NCI-H1105 (cell line): ENCODE data around the gene SMC1A.
"Not testable (repeated sequence)": the region's sequence is repeated elsewhere in the genome, so short reads cannot be mapped to it uniquely, and the experiment has no call there.

Source experiments
- DNase-seq: peaks from one replicate; lab custom pipeline; 2025; lab: John Stamatoyannopoulos, UW

Gene SMC1A

DNA sequence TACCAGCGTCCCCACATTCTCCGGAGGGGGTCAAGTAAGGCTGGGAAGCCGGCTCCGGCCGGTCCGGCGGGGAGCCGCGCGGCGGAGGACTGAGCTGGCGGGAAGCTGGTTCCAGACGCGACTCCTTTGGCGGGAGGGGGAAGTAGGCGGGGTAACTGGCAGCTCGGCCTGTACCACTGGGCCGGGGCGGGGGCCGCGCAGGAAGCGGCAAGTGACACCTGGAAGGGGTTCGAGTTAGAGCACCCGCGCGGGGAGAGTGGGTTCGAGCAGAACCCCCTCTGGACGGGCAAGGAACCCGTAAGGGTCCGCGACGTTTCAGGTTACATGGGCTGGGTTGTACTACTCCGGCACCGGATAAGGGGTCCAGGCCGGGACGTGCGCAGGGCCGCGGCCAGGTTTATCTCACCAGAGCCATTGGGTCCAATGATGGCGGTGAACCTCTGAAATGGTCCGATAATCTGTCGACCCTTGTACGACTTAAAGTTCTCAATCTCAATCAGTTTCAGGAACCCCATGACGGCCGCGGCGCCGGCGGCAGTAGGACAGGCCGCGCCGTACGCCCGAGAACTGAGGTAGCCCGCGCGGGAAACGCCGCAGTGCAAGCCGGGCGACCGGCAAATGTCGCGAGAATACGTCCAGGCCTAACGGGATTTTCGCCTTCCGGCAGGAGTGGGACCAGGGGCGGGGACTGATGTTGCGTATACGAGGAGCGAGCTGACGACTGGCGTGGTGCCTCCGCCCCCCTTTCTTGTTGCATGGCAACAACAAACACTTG lies at the start of gene SMC1A:
SMC1A (minus strand) TSS at position 569 of the 775 bp plus-strand sequence; CDS start at position 515, 54 bp downstream.
- DNase-seq, result peak; percentile 89

DNA sequence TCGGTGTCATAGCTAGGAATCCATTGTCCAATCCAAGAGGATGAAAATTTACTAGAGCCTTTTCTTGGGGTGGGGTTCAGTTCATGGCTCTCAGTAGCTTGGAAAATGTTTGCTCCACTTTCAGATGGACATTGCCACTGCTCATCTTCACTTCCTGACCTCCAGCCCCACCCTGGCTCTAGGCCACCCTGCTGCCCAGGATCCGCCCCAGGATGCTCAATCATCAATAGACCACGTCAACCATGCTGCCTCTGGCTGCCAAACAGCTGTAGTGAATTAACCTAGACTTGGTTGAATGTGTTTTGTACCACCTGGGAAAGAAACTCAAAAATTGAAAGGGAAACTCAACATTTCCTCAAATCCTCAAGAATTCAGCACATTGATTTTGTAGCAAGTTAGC lies 48.9 kb upstream of the SMC1A start:
- no peak for DNase-seq

DNA sequence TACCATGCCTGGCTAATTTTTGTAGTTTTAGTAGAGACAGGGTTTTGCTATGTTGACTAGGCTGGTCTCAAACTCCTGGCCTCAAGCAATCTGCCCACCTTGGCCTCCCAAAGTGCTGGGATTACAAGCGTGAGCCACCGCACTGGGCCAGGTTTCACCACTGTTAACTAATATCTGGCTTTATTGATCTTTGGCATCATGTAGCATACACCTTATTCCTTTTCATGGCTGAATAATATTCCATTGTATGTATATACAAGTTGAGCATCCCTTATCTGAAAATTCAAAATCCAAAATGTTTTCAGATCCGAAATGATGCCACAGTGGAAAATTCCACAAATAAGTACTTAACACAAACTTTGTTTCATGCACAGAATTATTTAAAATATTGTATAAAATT lies 46.2 kb upstream of the SMC1A start:
- not testable (repeated sequence) for DNase-seq

DNA sequence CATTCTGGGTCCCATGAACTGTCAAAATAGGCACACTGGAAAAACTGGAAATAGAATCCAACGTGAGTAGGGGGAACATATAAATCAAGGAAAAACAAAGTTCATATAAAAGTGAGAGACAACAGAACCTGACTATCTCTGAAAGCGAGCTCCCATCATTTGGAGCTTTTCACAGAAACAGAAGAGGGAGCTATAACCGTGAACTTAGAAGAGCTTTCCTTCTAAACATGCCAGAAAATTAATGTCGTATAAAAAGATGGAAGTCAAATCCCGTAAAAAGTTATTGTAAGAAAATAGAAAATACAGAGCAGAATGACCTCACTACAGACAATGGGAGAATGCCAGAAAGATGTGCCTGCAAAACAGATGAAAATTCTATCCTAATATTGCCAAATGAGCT lies 35.6 kb upstream of the SMC1A start:
- DNase-seq, result no peak

DNA sequence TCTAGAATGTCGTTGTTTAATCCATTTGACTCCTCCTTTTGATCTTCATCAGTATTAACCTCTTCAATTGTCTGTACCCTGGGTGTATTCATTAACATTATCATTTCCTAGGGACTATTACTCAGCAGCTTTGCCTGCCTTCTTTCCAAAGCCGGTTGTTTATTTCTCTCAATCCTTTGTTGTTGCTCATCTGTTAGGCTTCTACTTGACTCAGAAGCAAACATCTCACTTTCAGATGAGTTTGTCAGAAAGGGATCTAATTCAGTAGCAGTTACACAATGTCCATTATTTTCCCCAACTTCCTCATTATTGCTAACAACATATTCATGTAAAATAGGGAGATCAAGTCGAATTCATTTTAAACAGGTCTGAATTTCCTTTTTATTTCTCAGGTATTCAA lies 33.8 kb upstream of the SMC1A start:
- no peak for DNase-seq

DNA sequence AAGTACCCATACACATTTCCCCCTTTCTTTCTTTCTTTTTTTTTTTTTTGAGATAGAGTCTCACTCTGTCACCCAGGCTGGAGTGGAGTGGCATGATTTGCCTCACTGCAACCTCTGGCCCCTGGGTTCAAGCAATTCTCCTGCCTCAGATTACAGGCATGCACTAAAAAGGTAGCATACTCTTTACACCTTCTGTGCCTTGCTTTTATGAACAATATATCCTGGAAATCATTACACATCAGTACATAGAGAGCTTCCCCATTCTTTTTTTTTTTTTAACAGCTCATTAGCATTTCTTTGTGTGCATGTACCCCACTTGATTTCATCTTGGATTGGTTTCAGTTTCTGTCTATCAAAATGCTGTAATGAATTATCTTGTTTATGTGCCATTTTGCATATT lies 30.4 kb upstream of the SMC1A start:
- DNase-seq, result no peak

DNA sequence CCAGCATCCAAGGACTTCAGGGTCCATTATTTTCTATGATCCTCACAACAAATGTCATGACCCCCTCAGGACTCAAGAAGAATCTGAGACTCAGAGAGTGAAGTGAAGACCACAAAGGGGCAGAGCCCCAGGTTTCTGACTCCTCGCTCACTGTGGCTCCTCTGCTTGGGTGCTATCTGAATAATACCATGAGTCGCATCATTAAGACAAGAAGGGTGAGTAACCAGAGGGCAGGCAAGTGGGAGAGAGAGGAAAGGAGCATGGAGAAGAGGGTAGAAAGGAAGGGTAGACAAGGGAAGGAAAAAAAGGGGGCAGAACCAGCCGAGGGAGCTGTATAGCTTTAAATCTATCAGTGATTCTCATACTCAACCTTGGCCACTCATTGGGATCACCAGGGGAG lies 27.2 kb upstream of the SMC1A start:
- DNase-seq, result no peak

DNA sequence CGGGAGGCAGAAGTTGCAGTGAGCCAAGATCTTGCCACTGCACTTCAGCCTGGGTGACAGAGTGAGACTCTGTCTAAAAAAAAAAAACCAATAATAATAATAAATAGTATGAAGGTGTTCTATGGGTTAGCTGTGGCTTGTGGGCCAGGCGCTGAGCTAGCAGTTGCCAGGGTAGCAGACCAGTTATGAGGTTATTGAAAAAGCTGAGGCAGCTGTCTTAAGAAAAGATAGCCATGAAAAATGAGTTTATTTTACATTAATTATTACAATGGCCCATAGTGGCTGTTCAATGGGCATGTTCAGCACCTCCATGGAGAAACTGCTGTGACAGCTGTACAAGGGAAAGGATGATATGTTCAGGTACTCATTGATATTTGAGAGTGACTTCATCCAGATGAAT lies 25.0 kb upstream of the SMC1A start:
- DNase-seq, result no peak

DNA sequence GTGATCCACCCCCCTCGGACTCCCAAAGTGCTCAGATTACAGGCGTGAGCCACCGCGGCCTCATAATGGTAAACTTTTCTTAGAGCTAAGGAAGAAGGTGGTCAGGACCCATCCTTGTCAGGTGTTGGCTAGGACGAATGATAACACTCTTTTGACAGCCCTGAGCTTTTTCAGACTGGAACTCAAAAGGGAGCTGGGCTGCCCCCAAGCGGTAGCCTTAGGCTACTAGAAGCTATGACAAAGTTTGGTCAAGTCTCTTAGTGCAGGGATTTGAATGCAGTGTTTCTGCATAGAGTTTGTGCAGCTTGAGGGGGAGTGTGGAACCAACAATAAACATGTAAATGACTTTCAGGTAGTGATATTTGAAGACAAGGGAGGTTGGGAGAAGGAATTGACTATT lies 23.5 kb upstream of the SMC1A start:
- DNase-seq, result no peak

DNA sequence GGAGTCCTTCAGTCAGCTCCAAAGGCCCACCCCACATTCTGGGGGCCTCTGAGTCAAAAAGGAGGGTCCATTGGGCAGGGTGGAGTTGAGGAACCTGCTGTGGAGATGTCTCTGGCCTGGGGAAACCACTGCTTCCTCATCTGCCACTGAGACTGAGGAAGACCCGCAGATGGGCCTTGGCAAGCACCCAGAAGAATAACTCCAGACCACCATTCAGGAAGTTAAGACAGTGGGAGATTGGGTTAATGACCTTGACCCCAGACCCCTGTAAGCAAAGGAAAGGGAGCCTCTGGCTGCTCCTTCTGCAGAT lies 19.8 kb upstream of the SMC1A start:
- no peak for DNase-seq

DNA sequence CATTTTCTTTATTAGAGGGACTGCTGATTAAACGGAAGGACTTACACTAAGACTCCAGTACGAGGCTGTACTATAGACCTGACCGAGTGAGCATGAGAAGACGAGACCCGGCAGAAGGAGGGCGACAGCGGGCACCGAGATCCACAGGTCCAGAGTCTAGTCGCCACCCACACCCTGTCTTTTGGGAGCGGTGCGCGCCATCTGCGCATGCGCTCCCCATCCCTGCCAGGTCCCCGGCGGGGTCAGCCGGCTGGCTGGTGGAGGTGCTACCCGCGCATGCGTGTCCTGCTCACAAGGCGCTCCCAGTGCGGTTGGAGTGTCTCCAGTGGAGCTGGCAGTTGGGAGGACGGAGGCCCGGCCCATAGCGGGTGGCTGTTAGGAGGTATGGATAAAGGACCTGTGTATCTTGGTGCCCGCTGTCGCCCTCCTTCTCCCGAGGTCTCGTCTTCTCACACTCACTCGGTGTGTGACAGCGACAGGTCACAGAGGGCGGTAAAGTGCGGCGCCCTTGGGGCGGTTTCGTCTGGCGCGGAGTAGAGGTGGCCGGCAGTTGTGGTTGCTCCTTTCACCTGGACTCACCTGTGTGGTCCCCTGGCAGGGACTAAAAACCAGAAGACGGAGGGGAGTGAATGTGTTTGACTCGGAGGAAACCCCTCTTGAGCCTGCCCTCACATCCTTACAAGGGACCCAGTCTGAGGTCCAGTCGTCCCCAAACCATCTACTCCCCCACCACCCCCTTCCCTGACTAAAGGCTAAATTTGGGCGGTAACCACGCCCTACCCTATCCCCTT lies 19.3 kb upstream of the SMC1A start:
- DNase-seq, result peak; percentile 84

DNA sequence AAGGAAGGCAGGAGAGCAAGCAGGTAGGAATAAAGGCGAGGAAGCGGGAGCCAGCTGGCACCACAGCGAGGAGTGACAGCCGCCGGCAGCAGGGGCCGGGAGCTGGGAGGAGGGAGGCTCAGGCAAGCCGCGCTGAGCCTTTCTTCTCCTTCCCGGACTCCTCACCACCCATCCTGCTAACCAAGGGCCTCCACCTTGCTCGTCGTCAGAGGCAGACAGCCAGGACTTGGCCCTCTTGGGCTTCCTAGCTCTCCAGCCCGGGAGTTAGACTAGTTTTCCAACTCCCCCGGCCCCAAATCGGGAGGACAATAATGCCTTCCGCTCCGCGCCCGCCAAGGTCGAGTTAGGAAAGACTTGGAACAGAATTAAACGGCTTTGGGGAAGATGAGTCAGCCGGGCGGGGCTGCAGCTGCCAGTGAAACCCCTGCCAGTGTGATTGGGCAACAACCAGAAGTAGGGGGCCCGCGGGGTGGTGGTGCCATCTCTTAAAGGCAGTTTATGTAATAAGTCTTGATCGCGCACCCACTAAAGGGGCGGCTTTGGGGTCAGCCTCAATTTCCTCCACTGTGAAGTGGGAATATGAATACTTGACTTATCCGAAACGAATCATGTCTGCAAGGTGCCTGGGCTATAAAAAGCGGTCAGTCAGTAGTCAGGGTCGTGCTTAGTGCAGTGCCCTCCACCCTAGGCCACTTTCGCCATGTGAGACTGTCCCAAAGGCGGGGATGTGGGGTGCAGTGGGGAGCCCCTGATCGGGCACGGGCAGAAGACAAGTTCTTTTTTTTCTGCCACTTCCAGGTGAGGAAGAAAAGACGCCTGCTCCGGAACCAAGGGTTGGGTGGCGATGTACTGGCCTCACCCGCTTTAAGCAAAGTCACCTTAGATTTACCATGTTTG lies 18.4 kb upstream of the SMC1A start:
- DNase-seq, result no peak

DNA sequence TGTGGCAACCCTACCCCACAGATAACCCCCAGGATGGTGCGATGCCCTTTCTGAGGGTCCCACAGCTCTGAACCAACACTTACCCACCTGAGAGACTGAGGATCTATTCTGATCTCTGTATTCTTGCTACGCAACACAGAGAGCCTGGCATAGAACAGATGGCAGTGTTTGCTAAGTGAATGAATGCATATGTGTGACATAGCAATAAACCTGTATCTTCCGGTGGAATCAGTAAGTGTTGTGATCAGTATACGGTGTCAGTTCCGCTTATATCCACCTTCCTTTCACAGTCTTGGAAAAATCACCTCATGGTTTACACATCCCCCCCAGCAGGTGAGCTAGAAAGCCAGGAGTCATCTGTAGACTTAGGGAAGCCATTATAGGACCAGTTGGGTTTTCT lies 17.6 kb upstream of the SMC1A start:
- no peak for DNase-seq

DNA sequence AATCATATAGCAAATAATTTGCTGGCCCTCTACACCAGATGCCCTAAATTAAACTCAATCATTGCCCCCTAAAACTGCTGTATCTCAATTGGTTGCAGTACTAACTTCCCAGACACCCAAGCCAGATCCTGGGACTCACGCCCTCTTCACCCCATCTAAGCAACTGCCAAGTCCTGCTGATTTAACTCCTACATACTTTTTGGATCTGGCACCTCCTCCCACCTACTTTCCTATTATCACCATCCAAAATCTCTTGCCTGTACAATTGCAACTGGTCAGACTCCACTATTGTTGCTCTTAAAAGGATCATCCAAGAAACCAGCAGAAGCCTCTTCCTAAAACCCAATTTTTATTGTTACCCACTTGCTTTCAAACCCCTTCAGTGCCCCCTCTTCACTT lies 16.4 kb upstream of the SMC1A start:
- DNase-seq, result no peak

DNA sequence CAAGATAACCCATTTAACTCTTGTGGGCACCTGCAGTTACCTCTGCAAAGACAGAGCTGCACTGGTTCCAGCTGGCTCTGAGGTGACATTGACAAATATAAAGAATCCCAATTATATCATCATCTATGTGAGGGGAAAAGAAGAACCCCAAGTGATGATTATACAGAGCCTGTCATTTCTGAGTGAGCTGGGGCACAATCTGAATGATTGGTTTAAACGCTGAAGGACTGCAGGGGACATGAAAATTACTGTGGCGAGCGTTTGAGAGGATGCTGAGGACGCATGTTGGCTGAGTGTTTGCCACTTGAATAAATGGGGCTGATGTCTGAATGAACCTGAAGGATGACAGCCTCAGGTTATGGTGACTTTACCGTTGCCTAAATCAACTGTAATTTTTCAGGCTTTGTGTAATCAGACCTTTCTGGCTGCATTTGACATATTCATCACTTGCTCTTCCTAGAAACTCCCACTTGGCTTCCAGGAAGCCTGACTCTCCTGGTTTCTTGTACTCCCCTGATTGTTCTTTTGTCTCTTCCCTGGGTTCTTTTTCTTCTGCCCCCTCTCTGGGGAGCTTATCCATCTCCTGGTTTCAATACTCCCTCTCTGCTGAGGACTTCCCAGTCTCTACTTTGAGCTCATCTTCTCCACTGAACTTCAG lies 15.8 kb upstream of the SMC1A start:
- no peak for DNase-seq

DNA sequence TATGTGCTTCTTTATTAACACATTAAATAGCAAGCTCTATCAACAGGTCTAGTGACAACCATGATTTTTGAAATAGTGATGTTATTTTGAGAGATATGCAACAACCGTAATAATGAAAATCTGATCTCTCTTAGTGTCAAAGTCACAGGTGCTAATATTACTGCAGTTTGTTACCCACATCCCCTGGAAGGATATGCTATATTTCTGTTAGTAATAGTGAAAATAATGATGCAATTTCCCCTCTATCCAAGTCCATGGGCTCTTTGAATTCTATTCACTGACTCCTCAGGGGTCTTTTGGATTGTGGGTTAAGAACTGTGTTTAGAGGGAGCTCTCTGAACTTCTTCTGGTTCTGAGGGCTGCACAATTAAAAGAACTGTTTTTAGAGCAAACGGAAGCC lies 14.8 kb upstream of the SMC1A start:
- no peak for DNase-seq

DNA sequence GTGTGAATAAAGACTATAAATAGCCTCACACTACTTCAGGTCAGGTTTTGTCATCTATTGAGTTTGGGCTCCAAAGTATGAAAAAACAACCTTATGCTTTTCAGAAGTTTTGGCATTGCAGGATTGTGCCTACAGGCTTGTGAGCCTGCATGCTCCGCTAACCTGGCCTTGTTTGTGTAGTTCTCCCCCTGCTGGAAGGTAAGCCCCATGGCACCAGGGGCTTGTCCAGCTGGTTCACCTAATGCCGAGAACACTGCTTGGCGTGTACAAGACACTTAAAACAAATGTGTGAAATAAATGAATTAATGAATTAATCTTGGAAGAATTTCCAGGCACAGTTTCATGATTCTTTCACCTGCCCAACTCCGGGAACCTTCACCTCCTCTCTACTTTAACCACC lies 13.5 kb upstream of the SMC1A start:
- DNase-seq, result peak; percentile 37

DNA sequence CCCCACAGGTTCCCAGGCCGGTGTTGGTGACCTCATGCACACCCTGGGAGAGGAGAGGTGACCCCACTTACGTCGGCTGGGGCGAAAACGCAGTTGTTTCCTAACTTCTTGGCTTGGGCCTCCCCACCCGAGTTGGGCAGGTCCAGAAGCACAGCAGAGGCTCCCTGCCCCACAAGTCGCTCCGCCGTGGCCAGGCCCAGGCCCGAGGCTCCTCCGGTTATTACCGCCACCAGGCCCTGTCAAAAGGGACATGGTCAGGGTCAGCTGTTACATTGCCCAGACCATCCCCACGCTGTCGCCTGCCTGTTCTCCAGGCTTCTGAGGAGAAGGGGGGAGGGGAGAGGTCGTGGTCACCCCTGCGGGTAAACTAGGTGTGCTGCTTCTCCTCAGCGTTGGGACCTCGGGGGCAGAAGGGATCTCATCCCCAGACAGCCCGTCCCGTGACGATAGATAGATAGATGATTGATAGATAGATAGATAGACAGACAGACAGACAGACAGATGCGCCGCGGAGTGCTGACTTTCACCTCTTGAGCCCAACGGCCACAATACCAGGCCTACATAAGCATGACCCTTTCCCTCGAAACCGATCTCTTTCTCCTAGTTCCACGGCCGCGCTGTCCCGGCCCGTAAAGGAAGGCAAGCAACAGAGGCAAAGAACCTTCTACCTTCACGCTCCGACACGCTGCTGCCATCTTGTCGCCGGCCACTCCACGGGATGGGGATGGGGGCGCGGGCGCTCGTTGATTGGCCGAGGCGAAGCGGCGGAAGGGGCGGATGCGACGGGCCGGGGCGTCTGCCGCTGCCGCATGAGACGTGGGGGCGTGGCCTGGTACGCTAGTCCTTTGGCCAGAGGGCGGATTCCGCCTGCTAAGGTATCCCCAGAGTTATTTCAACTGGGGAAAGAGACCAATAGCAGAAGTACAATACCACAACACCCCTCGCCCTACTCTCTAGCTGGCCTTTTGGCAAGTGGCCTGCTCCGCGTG lies 11.5 kb upstream of the SMC1A start, which contains the start of gene HSD17B10:
HSD17B10 (minus strand) TSS at position 720 of the 989 bp plus-strand sequence; CDS start at position 695, 25 bp downstream.
- peak; percentile 79 for DNase-seq

DNA sequence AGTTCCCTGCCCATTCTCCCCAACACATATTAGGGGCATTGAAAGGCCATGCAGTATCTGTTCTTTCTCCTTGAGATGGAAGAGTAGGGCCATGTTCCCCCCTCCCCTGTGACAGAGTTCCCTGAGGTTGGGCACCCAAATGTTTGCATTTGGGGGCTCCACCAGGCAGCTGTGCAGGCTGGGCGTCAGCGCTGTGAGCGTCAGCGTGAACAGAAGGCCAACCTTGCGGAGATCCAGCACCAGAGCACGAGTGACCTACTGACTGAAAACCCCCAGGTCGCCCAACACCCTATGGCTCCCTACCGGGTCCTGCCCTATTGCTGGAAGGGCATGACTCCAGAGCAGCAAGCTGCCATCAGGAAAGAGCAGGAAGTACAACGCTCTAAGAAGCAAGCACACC lies 7.8 kb upstream of the SMC1A start:
- no peak for DNase-seq

DNA sequence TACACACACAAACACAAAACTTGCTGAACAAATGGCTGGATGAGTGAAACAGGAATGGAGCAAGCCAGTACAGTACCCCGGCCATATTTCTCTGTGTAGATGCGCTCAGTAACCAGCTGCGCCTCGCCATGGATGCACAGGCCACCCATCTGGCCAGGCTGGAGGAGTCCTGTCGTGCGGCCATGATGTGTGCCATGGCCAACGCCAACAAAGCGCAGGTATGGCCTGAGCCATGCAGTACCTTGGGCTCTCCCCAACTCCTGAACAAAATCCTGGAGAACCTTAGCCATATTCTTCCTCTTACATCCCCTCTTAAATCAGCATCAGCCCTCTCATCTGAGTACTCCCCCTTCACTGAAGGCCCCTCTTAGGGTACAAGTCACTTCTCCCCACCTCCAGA lies 7.3 kb upstream of the SMC1A start:
- no peak for DNase-seq

DNA sequence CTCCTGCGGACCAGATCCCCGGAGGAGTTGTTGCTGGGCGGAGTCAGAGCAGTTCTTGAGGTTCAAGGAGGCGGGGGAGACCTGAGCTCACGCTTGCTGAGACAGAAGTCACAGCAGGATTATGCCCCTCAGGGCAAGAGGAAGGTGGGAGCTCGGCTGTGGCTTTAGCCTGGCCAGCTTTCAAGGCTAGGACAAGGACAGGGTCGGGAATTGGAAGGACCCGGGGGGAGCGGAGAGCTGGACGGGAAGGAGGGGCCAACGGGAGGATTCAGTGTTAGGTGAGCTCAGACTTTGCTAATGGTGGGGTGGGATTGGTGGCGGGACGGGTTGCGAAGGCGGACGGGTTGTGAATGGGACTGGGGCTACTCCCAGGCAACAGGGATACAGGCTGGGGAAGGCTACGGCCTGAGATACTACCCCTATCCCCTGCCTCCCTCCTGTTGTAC lies 430 bp upstream of the SMC1A start, which contains the start of gene RIBC1:
RIBC1 (plus strand) TSS at position 13 of the 446 bp plus-strand sequence. CDS start 3,404 bp downstream, outside the sequence.
- no peak for DNase-seq
